WI38 (cell line): Measurements from ENCODE around the gene SLC12A1.

ENCODE experiments used
- H3K4me3 ChIP-seq: 2 replicates; pipeline ENCODE4 v1.5.1; 2011; ENCODE audit warnings: low read depth, mild to moderate bottlenecking, control low read depth, low read length
- CTCF ChIP-seq: IDR thresholded peaks from 2 replicates; pipeline ENCODE4 v1.5.1; 2012; ENCODE audit warnings: low read depth, mild to moderate bottlenecking, control low read depth, low read length

The SLC12A1 gene

GRCh38 chr15:48233246-48233645, 27.1 kb downstream of the SLC12A1 start:
- no peak overlapping the region for H3K4me3 ChIP-seq
- TF ChIP-seq CTCF, result no peak

DNA sequence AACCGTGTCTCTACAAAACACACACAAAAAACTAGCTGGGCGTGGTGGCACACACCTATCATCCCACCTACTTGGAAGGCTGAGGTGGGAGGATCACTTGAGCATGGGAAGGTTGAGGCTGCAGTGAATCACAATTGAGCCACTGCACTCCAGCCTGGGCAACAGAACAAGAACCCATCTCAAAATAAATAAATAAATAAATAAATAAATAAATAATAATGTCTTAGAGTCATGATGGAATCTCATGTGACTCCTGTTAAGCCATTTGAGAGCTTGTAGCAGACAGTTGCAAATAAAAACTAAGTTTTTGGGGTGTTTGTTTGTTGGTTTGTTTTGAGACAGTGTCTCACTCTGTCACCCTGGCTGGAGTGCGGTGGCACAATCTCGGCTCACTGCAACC, 33.2 kb downstream of the SLC12A1 start:
- H3K4me3 ChIP-seq, result no peak overlapping the region
- TF ChIP-seq CTCF, result no peak

- no peak overlapping the region for H3K4me3 ChIP-seq
- no peak for TF ChIP-seq CTCF
Measured at GRCh38 chr15:48242015-48242414, 35.9 kb downstream of the SLC12A1 start.

DNA sequence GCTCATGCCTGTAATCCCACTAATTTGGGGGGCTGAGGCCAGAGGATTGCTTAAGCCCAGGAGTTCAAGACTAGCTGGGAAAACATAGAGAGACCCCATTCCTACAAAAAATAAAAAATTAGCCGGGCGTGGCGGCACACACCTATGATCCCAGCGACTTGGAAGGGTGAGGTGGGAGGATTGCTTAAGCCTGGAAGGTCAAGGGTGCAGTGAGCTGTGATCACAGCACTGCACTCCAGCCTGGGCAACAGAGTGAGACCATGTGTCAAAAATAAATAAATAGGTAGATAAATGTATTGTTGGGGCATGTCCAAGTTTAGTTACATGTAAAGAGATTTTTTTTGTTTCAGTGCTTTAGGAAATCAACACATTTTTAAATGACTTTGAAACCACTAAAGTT, 36.4 kb downstream of the SLC12A1 start:
- TF ChIP-seq CTCF, result no peak
- H3K4me3 ChIP-seq, result no peak overlapping the region

DNA sequence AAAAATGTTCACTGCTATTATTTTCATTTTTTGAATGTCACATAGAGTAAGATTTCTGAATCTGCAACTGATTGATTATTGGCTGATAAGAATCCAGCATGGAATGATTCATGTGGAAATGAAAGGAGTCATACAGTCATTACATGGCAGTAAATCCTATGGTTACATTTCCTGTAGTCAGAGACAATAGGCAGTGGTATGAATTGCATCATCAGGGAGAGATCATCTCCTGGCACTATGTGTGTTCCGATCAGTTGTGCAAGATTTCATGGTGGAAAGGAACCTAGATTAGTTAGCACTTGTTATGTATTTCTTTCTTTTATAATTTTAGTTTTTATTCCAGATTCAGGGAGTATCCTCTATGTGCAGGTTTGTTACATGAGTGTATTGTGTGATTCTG, 38.8 kb downstream of the SLC12A1 start:
- H3K4me3 ChIP-seq, result no peak overlapping the region
- no peak for TF ChIP-seq CTCF

DNA sequence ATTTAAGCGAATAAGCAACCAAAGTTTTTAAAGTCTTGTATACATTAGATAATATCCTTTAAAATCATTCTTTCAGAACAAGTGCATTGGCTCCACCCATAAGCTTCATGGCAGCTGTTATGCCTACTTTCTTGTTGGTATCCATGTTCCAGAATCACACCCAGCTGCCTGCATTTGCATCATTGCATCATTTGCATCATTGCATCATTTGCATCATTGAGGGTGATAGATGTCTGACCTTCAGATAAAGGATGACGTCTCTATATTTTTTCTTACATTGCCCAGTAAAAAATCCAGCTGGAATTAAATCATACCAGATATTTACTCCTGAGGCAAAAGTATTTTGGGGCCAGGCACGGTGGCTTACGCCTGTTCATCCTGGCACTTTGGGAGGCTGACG, 42.3 kb downstream of the SLC12A1 start:
- TF ChIP-seq CTCF, result no peak
- H3K4me3 ChIP-seq, result no peak overlapping the region

DNA sequence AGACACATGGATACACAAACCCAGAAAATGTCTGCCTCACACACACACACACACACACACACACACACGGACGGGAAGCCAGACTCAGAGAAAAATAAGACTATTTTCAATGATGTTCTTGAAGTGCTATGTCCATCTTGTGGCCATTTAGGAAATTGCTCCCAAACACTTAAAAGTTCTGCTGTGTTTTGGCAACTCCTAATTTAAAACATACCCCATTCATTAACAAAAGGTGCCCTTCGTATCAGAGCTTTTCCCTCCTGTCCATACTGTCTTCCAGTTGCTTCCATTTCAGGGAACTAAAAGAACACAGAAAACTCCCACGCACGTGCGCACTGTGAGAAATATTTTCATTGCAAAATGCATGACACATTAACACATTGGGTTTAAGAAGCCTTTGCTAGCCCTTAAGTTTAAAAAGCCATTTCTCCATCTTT, 44.6 kb downstream of the SLC12A1 start:
- no peak overlapping the region for H3K4me3 ChIP-seq
- peak; percentile 39 for TF ChIP-seq CTCF
